GM21825 (cell line): ENCODE measurements around the gene WWP2.
"Not testable (repeated sequence)": the region's sequence is repeated elsewhere in the genome, so short reads cannot be mapped to it uniquely, and the experiment has no call there.

ENCODE experiments used
- ATAC-seq: cut with Tn5 transposase; IDR thresholded peaks from one replicate; pipeline ENCODE4 v1.9.1; 2021; ENCODE audit warnings: mild to moderate bottlenecking, moderate library complexity; ENCODE audit not compliant: unreplicated experiment

WWP2 gene

GRCh38 chr16:69854776-69855175, 92.6 kb downstream of the WWP2 start:
- not testable (repeated sequence) for ATAC-seq

GRCh38 chr16:69855592-69855991, 93.5 kb downstream of the WWP2 start:
- ATAC-seq, result no peak

- ATAC-seq, result no peak
These were observed 96.3 kb downstream of the WWP2 start for GRCh38 chr16:69858191-69859104.

GRCh38 chr16:69859105-69859989, 97.2 kb downstream of the WWP2 start:
- ATAC-seq, result no peak

GRCh38 chr16:69860233-69861231, 98.4 kb downstream of the WWP2 start:
- no peak for ATAC-seq

- ATAC-seq, result no peak
These were observed 99.3 kb downstream of the WWP2 start for GRCh38 chr16:69861292-69862030.

GRCh38 chr16:69863401-69864281, 101.5 kb downstream of the WWP2 start:
- no peak for ATAC-seq

- ATAC-seq, result no peak
These were observed 103.6 kb downstream of the WWP2 start for GRCh38 chr16:69865701-69866100.

GRCh38 chr16:69867784-69868560, 105.8 kb downstream of the WWP2 start:
- no peak for ATAC-seq

- ATAC-seq, result no peak
These were observed 108.6 kb downstream of the WWP2 start for GRCh38 chr16:69870761-69871160.

- no peak for ATAC-seq
These were observed 109.6 kb downstream of the WWP2 start for GRCh38 chr16:69871708-69872107.

GRCh38 chr16:69872888-69873287, 110.8 kb downstream of the WWP2 start:
- no peak for ATAC-seq

GRCh38 chr16:69873783-69874182, 111.7 kb downstream of the WWP2 start:
- ATAC-seq, result no peak

GRCh38 chr16:69874271-69874670, 112.1 kb downstream of the WWP2 start:
- ATAC-seq, result no peak

- no peak for ATAC-seq
These were observed 118.6 kb downstream of the WWP2 start for GRCh38 chr16:69880640-69881133.

- ATAC-seq, result no peak
These were observed 119.0 kb downstream of the WWP2 start for GRCh38 chr16:69881141-69881540.

- no peak for ATAC-seq
These were observed 121.6 kb downstream of the WWP2 start for GRCh38 chr16:69883744-69884143.

GRCh38 chr16:69885722-69886121, 123.6 kb downstream of the WWP2 start:
- ATAC-seq, result no peak
